HEK293T (cell line): ENCODE results near the gene FARP1.
"Not testable (repeated sequence)": the region's sequence is repeated elsewhere in the genome, so short reads cannot be mapped to it uniquely, and the experiment has no call there.

Source experiments
- CTCF ChIA-PET: fragments of 350-600 bp; formaldehyde crosslinking; extraction: SDS; loops from one replicate; lab custom pipeline; 2021; ENCODE audit warnings: antibody characterized with exemption, inconsistent platforms; lab: Yijun Ruan, JAX
- POLR2A ChIA-PET: fragments of 350-600 bp; formaldehyde crosslinking; extraction: SDS; loops from one replicate; lab custom pipeline; 2020; ENCODE audit warnings: antibody characterized with exemption, inconsistent platforms; lab: Yijun Ruan, JAX
- DNase-seq: peaks from one replicate; pipeline ENCODE4 v3.0.0; 2012; ENCODE audit warnings: mixed read lengths; ENCODE audit errors: extremely low spot score
- ARNT ChIP-seq: fragments of 450-650 bp; IDR thresholded peaks from 2 replicates; pipeline ENCODE4 v1.6.1; 2017; ENCODE audit warnings: mild to moderate bottlenecking
- BHLHE40 ChIP-seq: fragments of 450-650 bp; IDR thresholded peaks from 2 replicates; pipeline ENCODE4 v1.6.1; 2016; ENCODE audit warnings: mild to moderate bottlenecking, moderate library complexity, borderline replicate concordance
- CTBP1 ChIP-seq: fragments of 450-650 bp; IDR thresholded peaks from 2 replicates; pipeline ENCODE4 v1.6.1; 2016; ENCODE audit warnings: borderline replicate concordance
- ELF4 ChIP-seq: fragments of 450-650 bp; IDR thresholded peaks from 2 replicates; pipeline ENCODE4 v1.6.1; 2017; ENCODE audit warnings: antibody characterized with exemption
- FOXA1 ChIP-seq: fragments of 450-650 bp; IDR thresholded peaks from 2 replicates; pipeline ENCODE4 v1.6.1; 2016; ENCODE audit warnings: mild to moderate bottlenecking
- FOXK2 ChIP-seq: fragments of 450-650 bp; IDR thresholded peaks from 2 replicates; pipeline ENCODE4 v1.6.1; 2016; ENCODE audit warnings: mild to moderate bottlenecking
- FOXM1 ChIP-seq: fragments of 450-650 bp; IDR thresholded peaks from 2 replicates; pipeline ENCODE4 v1.6.1; 2017; ENCODE audit warnings: mild to moderate bottlenecking, borderline replicate concordance
- HDGF ChIP-seq: fragments of 450-650 bp; IDR thresholded peaks from 2 replicates; pipeline ENCODE4 v1.6.1; 2017; ENCODE audit warnings: antibody characterized with exemption, borderline replicate concordance
- L3MBTL2 ChIP-seq: fragments of 450-650 bp; conservative IDR thresholded peaks from 2 replicates; pipeline ENCODE4 v1.6.1; 2016; ENCODE audit warnings: mild to moderate bottlenecking
- LEF1 ChIP-seq: fragments of 450-650 bp; IDR thresholded peaks from 2 replicates; pipeline ENCODE4 v1.6.1; 2017; ENCODE audit warnings: mild to moderate bottlenecking, borderline replicate concordance
- NFRKB ChIP-seq: fragments of 450-650 bp; IDR thresholded peaks from 2 replicates; pipeline ENCODE4 v1.6.1; 2016; ENCODE audit warnings: mild to moderate bottlenecking, moderate library complexity
- PKNOX1 ChIP-seq: fragments of 450-650 bp; IDR thresholded peaks from 2 replicates; pipeline ENCODE4 v1.6.1; 2016
- SP1 ChIP-seq: fragments of 450-650 bp; IDR thresholded peaks from 2 replicates; pipeline ENCODE4 v1.6.1; 2017
- SUZ12 ChIP-seq: fragments of 450-650 bp; IDR thresholded peaks from 2 replicates; pipeline ENCODE4 v1.6.1; 2016; ENCODE audit warnings: mild to moderate bottlenecking
- TARDBP ChIP-seq: fragments of 450-650 bp; IDR thresholded peaks from 2 replicates; pipeline ENCODE4 v1.6.1; 2016
- ZNF384 ChIP-seq: fragments of 450-650 bp; IDR thresholded peaks from 2 replicates; pipeline ENCODE4 v1.6.1; 2016

The FARP1 gene

GRCh38 chr13:98411013-98411412 lies 268.1 kb downstream of the FARP1 start:
- ChIA-PET CTCF (no interaction called here), POLR2A (no interaction called here)
- TF ChIP-seq L3MBTL2 (no peak), HDGF (no peak)

GRCh38 chr13:98411617-98412265 lies 268.8 kb downstream of the FARP1 start:
- ChIA-PET CTCF (no interaction called here), POLR2A (no interaction called here)
- DNase-seq: no peak
- no peak for TF ChIP-seq BHLHE40
- TF ChIP-seq HDGF: no peak
- TF ChIP-seq ZNF384: no peak
- TF ChIP-seq SUZ12: no peak
- TF ChIP-seq LEF1: no peak
- no peak for TF ChIP-seq L3MBTL2
- TF ChIP-seq SP1: no peak
- TF ChIP-seq ARNT: no peak
- no peak for TF ChIP-seq ELF4
- no peak for TF ChIP-seq FOXK2
- TF ChIP-seq TARDBP: no peak
- no peak for TF ChIP-seq CTBP1
- TF ChIP-seq FOXA1: no peak
- no peak for TF ChIP-seq PKNOX1
- no peak for TF ChIP-seq NFRKB

More at GRCh38 chr13:98411013-98411412, 268.1 kb downstream of the FARP1 start:
- no peak for DNase-seq

GRCh38 chr13:98413278-98413677 lies 270.4 kb downstream of the FARP1 start:
- DNase-seq, CTCF ChIA-PET, POLR2A ChIA-PET: not testable (repeated sequence)

GRCh38 chr13:98413796-98414195 lies 270.9 kb downstream of the FARP1 start:
- CTCF ChIA-PET: no interaction called here
- DNase-seq: no peak
- POLR2A ChIA-PET: no interaction called here
- TF ChIP-seq TARDBP (no peak), CTBP1 (no peak), NFRKB (no peak), LEF1 (no peak), FOXM1 (no peak), ELF4 (no peak), FOXA1 (no peak), PKNOX1 (no peak)

- ChIA-PET POLR2A (no interaction called here), CTCF (no interaction called here)
- no peak for DNase-seq
- no peak for TF ChIP-seq CTBP1
- TF ChIP-seq HDGF: no peak
- no peak for TF ChIP-seq SP1
- TF ChIP-seq ARNT: no peak
- no peak for TF ChIP-seq L3MBTL2
- no peak for TF ChIP-seq FOXA1
- TF ChIP-seq NFRKB: no peak
- no peak for TF ChIP-seq ZNF384
- no peak for TF ChIP-seq TARDBP
- TF ChIP-seq PKNOX1: no peak
- TF ChIP-seq SUZ12: no peak
- no peak for TF ChIP-seq FOXK2
- TF ChIP-seq BHLHE40: no peak
- TF ChIP-seq FOXM1: no peak
- TF ChIP-seq LEF1: no peak
- no peak for TF ChIP-seq ELF4
Measured at GRCh38 chr13:98415326-98416070, 272.6 kb downstream of the FARP1 start.

- ChIA-PET CTCF (interaction anchor here (0.6 kb wide), 1 partner anchor 71 kb away, joined by 5 read pairs; no protein-coding TSS in a partner anchor), POLR2A (no interaction called here)
- DNase-seq: no peak
- TF ChIP-seq HDGF (no peak), ZNF384 (no peak), TARDBP (no peak), LEF1 (no peak), ARNT (no peak), PKNOX1 (no peak), CTBP1 (no peak), FOXM1 (no peak), SP1 (no peak), SUZ12 (no peak), FOXK2 (no peak), BHLHE40 (no peak)
Measured at GRCh38 chr13:98416408-98416807, 273.5 kb downstream of the FARP1 start.
